ENCODE data around the gene DLX4.

Gene DLX4

DNA sequence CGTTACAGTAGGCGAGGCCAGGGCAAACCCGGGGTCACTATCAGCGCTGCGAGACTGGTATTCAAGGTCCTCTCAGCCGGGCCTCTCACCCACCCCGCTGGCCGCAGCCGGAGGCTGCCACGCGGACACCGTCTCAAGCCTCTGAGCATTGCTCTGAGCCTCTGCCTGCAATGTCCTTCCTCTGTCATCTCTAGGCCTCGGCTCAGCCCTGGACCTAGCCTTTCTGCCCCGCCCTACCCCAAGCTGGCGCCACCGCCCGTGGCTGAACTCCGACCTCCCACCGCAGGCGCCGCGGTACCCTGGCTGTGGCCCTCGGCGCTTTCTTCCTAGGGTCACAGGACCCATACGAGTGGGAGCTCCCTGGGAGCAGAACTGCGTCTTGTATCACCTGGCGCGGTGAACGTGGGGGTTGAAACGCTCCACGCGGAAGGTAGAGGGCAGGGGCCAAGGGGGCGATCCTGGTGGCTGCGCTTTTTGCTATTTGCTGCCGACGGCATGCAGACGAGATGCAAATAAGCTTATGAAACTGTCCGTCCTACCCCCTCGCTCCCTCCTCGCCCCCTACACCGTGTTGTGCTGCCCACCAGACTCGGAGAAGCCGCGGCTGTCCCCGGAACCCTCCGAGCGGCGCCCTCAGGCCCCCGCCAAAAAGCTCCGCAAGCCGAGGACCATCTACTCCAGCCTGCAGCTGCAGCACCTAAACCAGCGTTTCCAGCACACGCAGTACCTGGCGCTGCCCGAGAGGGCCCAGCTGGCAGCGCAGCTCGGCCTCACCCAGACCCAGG is 3.7 kb downstream of the DLX4 start:
- Histone ChIP-seq H3K4me3 (peak overlapping the region; percentile 52), H3K27ac (no peak overlapping the region)
- no peak for DNase-seq (ENCODE audit: low spot score)
- TF ChIP-seq, protein P1, sequence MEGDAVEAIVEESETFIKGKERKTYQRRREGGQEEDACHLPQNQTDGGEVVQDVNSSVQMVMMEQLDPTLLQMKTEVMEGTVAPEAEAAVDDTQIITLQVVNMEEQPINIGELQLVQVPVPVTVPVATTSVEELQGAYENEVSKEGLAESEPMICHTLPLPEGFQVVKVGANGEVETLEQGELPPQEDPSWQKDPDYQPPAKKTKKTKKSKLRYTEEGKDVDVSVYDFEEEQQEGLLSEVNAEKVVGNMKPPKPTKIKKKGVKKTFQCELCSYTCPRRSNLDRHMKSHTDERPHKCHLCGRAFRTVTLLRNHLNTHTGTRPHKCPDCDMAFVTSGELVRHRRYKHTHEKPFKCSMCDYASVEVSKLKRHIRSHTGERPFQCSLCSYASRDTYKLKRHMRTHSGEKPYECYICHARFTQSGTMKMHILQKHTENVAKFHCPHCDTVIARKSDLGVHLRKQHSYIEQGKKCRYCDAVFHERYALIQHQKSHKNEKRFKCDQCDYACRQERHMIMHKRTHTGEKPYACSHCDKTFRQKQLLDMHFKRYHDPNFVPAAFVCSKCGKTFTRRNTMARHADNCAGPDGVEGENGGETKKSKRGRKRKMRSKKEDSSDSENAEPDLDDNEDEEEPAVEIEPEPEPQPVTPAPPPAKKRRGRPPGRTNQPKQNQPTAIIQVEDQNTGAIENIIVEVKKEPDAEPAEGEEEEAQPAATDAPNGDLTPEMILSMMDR (IDR thresholded peaks at IDR 0.05) = no peak

DNA sequence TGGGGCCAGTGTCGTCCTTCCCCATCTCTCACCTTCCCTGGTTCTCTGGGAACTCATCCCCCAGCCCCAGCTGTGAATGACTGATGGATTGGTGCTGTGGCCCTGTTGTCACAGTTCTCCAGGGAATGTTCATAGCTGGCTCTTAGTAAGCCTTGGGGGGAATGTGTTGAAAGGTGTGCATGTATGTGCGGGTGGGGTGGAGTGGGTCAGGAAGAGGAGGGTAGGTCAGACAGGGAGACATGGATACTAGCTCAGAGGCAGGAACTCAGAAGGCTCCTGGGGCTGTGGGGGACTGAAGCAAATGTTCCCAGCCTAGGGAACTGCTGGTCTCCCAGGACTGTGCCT is 4.3 kb downstream of the DLX4 start:
- TF ChIP-seq, protein P1 (IDR thresholded peaks at IDR 0.05) = no peak
- Histone ChIP-seq H3K27ac (no peak overlapping the region), H3K4me3 (no peak overlapping the region)
- DNase-seq (ENCODE audit: low spot score) = no peak

DNA sequence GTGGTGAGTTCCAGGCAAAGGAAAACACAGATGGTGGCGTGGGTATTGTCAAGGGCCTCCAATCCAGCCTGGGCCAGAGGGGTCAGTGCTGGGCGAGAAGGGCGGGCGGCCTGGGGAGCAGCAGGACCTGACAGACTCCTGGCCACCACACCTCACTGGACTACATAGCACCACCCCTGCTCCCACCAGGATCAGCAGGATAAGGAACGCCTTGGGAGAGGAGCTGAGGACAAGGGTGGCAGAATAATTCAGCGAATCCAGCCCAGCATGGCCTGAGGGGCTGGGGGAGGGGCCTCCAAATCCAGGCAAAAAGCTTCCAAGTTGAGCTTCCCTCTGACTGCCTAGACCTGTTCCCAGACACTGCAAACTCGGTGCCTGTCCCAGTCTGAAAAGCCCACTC is 6.5 kb downstream of the DLX4 start:
- no peak for DNase-seq (ENCODE audit: low spot score)
- H3K27ac ChIP-seq = no peak overlapping the region
- TF ChIP-seq, protein P1 (IDR thresholded peaks at IDR 0.05) = no peak
- H3K4me3 ChIP-seq = no peak overlapping the region

DNA sequence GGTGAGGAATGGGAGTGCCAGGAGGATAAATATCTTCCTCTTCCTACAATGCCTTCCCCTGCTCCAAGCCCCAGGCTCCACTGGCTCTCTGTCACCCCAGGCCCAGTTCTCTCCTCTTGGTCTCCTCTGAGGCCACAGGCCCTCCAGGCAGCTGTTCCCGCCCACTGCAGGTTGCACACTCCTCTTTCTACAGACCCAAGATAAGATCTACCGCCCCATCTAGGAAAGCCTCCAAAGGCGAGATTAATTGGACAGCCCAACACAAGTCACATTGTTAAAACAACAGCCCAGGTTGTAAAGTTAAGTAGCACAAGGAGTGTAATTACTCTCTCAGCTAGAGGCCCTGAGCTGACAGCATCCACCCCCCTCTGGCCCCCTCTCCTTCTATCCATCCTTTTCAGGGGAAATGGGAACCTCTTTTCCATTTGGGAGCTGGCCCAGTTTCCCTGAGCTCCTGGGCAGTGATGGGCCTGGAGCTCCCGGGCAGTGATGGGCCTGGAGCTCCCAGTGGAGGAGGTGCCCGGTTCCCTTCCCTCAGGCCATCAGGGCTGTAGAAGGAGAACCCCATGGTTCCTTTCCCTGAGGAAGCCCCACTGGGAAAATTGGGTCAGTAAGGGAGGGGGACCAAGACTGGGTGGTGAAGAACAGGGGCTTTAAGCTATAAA is 7.3 kb downstream of the DLX4 start:
- no peak overlapping the region for H3K4me3 ChIP-seq
- DNase-seq (ENCODE audit: low spot score) = no peak
- TF ChIP-seq, protein P1 (IDR thresholded peaks at IDR 0.05) = no peak
- H3K27ac ChIP-seq = no peak overlapping the region

DNA sequence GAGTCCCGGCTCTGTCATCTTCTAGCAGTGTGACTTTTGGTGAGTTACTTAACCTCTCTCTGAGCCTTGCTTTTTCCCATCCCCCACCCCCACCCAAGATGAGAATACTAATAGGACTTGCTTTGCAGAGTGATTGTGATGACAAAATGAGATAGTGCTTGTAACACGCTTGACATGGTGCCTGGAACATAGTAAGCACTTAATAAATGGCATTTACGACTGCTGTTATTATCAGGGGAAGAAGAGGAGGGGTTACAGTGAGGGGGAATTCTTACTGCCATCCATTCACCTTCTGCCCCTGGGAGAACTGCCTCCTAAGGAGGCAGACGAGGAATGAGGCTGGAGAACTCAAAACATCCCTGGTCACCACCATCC is 7.8 kb downstream of the DLX4 start:
- TF ChIP-seq, protein P1 (IDR thresholded peaks at IDR 0.05) = no peak
- H3K4me3 ChIP-seq = no peak overlapping the region
- no peak for DNase-seq (ENCODE audit: low spot score)
- H3K27ac ChIP-seq = no peak overlapping the region

DNA sequence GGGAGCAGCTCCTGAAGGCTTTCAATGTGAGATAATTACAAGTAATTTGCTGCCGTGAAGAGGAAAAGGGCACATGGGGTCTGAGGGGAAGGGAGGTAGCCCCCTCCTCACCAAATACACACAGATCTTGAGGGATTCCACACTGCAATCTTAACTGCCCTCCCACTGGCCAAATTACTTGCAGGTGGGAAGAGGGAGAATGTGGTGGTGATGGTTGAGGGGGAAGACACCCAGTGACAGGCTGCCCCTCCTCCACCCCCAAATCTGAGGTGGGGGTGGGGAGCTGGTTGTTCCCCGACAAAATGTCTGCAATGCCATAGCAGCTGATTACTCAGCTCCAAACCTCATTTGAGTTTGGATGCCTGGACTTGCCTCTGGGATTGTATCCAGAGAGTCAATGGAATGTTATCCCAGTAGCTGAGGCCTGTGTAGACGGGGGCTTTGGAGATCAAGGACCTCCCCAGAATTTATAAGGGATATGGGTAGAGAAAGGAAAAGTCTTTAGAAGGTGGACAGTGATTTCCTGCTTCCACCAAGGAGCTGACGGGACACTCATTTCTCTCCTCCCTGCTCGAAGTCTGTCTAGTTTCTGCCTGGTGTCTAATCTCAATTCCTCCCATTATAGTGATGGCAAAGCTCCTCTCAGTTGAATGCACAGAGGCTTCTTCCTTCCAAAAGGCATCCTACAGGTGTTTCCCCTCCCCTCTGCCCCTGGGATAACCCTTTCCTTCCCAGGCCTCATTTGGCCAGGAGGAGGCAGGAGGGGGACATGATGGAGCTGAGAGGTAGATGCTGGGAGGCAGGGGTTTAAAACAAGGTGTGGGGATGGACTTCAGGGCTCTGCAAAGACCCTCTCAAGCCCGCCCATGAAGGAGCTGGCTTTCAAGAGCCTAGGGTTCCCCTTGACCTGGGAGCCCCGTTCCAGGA is 8.7 kb downstream of the DLX4 start:
- H3K27ac ChIP-seq = no peak overlapping the region
- no peak overlapping the region for H3K4me3 ChIP-seq
- no peak for DNase-seq (ENCODE audit: low spot score)
- TF ChIP-seq, protein P1 (IDR thresholded peaks at IDR 0.05) = no peak

All from coronary artery (tissue), 2 donors.